GM11168 (cell line): ENCODE data around the gene SLMAP.
"Not testable (repeated sequence)": the region's sequence is repeated elsewhere in the genome, so short reads cannot be mapped to it uniquely, and the experiment has no call there.

ENCODE experiments used
- in situ Hi-C: fragments of 300-500 bp; cut with MboI; formaldehyde crosslinking; loops from one replicate; pipeline ENCODE4 v1.12.0; 2022; ENCODE audit warnings: low sequenced_read_pairs; ENCODE audit not compliant: unreplicated experiment

The SLMAP gene

DNA sequence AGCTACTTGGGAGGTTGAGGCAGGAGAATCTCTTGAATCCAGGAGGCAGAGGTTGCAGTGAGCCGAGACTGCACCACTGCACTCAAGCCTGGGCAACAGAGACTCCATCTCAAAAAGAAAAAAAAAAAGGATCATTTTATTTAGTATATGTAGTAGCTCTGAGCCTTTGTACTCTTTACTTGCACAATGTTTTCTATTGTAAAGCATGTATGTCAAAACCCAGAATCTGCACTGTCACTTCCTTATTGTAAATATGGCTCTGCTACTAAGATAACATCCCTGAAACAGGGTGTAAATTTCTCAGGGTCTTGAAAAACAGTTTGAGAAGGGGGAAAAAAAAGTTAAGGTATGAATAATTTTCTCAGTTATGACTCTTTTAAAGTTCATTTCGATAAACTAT lies 35.1 kb downstream of the SLMAP start:
- in situ Hi-C loops: no loop called here

DNA sequence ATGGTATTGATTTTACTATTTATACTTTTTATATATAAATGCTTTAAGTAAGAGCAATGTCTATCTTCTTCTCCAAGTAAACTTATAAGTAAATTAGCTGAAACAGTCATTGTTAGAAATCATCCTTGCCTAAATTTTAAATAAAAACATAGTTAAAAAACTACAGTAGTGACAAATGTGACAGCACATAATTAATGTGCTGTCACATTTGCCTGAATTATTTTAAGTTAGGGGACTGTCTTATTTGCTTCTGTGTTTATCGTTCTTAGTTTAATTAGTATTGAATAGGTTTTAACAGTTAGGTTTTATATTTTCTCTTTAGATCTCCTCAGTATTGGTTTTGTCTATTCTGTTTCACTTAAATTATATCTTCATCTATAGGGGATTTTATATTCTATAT lies 36.1 kb downstream of the SLMAP start:
- in situ Hi-C loops: no loop called here

DNA sequence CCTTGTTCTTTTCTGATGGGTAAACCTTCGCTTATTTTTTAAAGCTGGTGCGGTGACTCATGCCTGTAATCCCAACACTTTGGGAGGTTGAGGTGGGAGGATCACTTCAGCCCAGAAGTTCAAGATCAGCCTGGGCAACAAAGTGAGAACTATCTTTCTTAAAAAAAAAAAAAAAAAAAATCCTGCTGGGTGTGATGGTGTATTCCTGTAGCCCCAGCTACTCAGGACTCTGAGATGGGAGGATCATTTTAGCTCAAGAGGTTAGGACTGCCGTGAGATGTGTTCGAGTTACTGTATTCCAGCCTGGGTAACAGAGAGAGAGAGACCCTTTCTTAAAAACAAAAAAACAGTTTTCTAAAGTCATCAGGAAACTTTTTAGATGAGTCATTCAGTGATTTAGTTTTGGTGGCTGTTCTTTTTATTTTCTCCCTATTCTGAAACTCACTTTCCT lies 37.7 kb downstream of the SLMAP start:
- in situ Hi-C loops: no loop called here

DNA sequence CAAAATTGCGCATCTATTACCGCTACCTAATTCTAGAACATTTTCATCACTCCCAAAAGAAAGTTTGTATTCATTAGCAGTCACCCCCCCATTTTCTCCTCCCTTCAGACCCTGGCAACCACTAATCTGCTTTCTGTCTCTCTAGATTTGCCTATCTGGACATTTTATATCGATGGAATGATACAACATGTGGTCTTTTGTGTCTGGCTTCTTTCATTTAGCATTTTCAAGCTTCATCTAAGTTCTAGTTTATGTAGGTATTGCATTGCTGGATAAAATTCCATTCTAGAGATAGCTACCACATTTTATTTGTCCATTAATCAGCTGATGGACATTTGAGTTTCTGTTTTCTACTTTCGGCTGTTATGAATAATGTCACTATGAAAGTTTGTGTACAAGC lies 38.4 kb downstream of the SLMAP start:
- in situ Hi-C loops: no loop called here

DNA sequence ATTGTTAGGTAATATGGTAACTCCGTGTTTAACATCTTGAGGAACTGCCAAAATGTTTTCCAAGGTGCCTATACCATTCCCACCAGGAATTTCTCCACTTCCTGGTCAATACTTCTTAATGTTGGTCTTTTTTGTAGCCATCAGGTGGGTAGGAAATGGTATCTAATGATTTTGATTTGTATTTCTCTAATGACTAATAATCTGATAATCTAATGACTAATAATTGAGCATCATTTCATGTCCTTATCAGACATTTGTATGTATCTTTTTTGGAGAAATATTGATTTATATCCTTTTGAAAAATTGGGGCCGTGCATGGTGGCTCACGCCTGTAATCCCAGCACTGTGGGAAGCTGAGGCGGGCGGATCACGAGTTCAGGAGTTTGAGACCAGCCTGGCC lies 38.8 kb downstream of the SLMAP start:
- in situ Hi-C loops: no loop called here

DNA sequence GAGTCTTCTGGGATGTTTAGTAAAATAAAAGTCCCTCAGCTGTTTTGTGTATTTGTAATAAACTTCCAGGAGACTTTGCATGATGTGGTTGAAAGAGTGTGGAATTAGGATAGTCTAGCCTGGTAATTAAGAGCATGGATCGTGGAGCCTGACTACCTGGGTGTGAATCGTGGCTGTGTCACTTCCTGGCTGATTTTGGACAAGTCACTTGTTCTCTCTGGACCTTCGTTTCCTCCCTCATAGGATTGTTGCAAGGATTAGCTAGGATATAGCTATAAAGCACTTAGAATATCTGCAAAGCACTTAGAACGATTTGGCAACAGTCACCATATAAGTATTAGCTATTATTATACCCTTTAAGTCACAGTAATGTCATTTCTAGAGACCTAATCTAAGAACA lies 40.2 kb downstream of the SLMAP start:
- in situ Hi-C loops: no loop called here

DNA sequence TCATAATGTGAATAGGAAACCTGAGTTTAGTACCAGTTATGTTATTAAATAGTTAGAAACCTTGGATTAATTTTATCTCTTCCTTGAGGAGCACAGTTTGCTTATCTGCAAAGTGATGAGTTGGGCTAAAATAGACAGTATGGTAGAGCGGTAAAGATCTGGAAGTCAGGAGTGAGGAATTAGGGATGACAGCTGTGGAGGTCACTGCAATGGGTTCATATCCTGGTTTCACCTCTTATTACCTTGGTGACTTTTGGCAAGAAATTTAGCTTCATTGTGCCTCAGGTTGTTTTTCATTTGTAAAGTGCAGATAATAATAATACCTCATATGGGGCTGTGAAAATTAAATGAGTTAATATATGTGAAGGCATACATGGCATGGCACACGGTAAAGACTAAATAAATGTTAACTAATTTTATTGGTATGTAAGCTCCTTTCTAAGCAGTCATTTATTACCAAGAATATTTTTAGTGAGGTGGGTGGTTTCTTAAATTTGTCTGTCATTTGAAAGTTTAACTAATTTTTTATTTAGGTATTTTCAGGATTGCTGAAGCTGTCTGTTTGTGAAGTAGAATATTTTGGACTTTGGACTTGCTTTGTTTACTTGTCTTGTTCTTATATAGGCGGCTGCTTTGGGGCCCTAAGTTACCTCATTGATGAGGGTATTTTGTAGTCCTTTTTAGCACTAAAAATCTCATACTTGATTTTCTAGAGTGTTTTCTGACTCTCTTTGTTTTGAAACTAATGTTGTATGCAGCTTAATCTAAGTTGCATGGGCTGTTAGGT lies 41.8 kb downstream of the SLMAP start:
- in situ Hi-C loops: no loop called here

DNA sequence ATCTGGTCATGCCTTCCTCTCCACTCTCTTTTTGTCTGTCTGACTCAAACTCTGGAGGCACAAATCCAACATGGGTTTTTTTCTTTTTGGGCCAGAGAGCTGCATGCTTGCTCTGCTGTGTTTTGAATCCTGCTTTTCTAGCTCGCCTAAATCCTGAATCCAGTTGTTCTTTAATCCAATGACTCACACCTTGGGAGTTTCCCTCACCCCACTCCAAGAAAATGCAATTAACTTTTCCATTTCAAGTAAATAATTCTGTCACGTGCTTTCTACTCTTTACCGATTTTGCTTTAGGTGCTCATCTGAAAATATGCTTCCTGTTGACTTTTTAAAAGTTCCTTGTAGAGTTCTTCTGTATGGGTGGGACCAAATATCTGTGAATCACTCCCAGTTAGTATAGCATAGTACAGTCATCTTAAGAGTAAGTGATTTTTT lies 47.6 kb downstream of the SLMAP start:
- in situ Hi-C loops: no loop called here

DNA sequence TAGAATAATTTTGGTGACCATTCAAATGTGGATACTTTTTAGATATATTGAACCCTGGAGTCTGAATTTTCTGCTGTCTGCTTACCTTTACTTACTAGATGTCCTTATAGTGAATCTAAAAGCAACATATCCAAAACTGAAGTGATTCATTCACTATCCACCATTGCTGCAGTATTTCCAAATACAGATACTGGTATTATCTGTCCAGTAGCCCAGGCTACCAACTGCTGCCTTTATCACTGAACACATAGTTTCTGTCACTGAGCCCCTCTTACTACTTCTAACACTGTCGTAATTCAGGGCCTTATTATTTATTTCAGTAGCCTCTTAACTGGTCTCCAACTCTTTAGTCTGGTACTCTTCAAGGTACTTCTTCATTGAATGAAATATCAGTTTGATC lies 49.2 kb downstream of the SLMAP start:
- in situ Hi-C loops: no loop called here

DNA sequence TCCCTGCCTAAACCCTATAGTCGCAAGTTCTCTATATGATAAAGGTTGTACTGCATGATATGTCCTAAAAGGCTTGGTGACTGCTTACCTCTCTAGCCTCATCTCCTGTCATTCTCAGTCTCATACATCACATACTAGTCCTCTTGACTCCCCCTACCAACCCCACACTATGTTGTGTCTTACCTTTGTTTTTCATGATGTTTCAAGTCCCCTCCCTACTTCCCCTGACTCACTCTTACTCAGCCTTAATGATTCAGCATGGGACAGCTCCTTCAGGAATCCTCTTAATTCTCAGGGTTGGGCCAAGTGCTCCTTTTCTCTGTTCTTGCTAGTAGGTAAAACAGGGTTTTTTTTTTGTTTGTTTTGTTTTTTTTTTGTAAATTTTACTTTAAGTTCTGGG lies 49.6 kb downstream of the SLMAP start:
- in situ Hi-C loops: no loop called here

DNA sequence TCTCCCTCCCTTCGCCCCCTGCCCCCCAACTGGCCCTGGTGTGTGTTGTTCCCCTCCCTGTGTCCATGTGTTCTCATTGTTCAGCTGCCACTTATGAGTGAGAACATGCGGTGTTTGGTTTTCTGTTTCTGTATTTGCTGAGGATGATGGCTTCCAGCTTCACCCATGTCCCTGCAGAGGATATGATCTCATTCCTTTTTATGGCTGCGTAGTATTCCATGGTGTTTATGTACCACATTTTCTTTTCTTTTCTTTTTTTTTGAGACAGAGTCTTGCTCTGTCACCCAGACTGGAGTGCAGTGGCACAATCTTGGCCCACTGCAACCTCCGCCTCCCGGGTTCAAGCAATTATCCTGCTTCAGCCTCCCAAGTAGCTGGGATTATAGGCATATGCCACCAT lies 50.1 kb downstream of the SLMAP start:
- in situ Hi-C loops: not testable (repeated sequence)

DNA sequence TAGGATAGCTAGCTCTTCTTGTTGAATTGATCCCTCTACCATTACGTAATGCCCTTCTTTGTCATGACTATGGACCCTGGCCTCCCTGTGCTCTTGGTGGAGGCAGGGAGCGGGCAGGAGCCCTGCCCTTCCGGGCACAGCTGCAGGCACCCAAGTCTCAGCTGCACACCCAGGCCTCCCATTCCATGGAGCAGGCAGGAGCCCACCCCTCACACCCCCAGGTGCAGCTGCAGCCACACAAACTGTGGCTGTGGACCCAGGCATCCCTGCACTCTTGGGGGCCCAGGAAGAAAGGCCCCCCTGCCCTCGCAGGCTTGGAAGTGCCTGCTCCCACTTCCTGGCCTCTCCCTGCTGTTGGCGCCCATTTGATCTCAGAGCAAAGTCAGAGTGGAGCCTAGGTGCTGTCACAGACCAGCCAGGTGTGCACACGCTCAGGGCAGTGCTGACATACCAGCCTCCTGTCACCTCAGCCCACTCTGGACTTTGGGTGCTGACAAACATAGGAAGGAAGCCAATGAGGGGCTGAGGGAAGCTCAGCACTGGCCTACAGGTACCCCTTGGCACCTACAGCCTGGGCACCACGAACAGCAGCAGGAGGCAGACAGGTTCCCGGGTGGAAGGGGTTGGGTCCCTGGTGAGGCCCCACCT lies 53.0 kb downstream of the SLMAP start:
- in situ Hi-C loops: no loop called here

DNA sequence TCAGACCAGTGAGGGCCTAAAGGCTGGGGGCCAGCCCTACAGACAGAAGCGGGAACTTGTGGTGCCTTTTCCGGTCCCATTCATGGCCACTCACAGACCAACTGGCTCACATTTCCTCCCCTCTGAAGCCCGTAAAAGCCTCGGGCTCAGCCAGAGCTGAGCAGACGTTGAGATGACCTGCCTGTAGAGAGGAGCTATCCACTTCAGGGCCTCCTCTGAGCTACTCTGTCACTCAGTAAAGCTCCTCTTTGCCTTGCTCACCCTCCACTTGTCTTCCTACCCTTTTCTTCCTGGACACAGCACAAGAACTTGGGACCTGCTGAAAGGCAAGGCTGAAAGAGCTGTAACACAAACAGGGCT lies 53.5 kb downstream of the SLMAP start:
- in situ Hi-C loops: no loop called here

DNA sequence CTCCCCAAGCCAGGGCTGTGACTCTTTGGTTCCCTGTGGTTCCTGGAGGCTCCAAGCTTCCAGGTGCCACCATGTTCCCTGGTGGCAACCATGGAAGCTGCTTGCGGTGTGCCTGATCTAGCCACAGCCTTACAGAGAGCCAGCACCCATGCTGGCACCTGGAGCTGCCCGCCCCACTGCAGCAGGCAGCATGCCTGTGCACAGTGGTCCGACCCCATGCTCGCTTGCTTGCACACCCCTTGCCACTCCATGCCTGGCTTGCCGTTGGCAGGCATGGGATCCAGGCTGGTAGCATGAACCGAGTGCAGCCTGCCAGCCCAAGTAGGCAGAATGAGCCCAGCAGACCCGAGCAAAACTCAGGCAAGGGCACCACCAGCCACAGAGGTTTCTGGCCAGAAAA lies 53.9 kb downstream of the SLMAP start:
- in situ Hi-C loops: no loop called here

DNA sequence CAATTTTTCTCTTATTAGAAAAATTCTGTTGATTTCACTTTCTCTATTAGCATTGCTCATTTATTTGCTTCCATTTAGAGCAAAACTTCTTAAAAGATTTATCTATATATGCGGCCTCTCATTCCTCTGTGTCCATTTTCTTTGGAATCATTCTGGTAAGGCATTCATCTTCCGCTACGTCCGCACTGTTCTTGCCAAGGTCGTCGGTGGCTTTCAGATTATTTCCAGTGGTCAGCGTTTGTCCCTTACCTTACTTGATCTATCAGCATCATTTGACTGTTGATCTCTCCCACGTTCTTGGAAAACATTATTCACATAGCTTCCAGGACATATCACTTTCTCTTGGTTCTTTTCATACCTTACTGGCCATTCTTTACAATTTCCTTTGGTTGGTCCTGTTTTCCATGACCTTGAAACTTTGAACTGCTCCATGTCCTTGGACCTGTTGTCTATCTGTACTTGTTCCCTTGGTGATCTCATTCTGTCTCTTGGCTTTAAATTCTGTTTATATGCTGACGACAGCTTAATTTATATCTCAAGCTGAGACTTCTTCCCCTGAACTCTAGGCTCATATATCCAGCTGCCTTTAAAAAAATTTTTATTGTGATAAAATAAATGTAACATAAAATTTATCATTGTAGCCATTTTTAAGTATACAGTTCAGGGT lies 54.5 kb downstream of the SLMAP start:
- in situ Hi-C loops: no loop called here

DNA sequence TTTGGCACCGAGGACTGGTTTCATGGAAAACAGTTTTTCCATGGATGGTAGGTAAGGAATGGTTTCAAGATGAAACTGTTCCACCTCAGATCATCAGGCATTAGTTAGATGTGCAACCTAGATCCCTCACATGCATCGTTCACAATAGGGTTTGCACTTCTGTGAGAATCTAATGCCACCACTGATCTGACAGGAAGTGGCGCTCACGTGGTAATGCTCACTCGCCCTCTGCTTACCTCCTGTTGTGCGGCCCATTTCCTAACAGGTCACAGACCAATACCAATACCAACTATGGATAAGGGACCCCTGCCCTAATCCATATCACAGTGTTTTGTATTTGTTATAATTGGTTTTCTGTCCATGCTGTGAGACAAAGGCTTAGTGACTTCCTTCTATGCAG lies 58.9 kb downstream of the SLMAP start:
- in situ Hi-C loops: no loop called here

DNA sequence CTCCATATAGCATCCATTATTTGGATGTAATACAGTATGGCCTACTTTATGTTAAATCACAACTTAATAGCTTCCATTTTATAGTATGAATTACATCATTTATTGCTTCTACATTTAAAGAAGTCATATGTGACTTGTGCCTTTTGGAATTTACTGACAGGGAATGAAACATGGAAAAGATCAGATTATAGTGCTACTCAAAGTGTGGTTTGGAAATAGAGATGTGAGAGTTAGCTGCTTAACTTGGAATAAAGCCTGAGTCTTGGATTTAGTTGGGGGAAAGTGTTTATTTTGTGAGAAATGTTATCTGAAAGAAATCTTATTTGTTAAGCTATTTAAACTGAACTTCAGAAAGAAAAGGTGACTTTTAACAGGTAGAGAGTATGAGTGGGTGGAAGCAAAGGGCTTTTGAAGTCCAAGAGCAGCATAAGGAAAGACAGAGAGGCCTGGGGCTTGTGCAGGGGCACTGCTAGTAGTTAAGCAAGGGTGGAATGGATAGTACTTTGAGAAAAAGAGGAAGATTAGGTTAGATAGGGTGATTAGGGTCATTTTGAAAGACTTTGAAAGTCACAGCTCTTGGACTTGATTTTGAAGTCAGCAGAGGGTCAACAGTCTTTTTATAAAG lies 60.5 kb downstream of the SLMAP start:
- in situ Hi-C loops: no loop called here

DNA sequence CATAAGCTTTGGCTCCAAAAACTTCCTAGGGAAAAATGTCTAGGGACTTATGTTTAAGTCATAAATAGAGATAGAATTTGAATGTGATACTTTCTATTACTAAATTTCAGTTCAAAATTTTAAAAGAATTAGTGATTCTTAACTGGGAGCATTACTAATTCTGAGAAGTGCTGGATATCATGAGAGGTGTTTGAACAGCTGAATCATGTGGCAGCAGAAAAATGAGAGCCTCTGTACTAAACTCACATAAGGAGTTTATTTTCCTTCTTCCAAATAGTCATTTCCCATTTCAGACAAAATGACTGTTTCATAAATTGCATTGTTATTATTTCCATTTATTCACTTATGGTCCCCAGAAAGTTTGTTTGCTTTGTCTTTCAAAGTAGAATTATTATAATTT lies 62.7 kb downstream of the SLMAP start:
- in situ Hi-C loops: no loop called here

DNA sequence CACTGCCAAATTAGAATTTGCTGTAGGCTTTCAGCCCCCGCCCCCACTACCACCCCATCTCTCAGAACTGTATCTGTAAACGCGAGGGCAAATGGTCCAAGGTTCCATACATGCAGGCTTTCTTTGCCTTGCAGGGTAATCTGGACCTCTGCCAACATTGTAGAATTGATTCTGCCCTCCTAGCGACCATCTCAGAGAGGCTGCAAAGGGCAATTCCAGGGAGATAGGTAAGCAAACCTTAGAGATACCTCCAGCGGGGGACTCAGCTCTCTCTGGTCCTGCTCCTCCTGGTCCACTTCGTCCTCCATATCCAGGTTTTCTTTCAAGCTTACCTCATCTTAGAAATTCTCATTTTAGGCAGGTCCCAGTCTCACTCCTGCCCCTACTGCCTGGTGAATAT lies 64.4 kb downstream of the SLMAP start:
- in situ Hi-C loops: no loop called here

DNA sequence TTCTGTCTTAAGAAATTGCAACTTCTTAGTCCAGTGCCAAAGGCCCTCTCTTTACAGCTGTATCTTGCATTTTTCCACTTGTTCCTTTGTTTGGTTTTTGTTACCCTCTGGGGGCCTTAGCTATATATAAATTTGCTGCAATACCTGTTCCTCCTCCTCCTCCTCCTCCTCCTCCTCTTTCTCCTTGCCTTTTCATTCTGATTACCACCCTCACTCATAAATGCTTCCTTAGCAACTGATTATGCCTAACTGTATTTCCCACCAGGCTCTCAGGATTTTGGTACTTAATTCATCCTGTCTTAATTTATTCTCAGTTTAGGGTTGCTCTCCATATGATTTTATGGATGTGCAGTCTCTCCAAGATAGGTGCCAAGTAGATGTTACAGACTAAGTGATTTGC lies 65.7 kb downstream of the SLMAP start:
- in situ Hi-C loops: no loop called here

DNA sequence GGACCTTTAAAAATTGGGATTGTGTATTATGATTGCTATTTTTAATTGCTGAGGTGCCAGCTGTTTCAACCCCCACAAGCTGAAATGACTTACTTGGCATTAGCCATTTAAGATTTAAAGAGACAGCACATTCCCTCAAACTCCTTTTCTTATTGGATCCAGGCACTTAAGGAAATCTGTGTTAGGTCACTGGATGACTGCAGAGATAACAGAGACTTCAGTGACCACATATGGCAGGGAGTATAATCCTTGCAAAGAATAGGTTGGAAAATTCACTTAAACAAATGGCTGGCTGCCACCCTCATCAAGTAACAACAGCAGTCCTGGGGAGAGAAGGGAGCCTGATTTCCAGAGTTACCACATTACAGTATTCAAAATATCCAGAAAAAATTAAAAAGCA lies 66.6 kb downstream of the SLMAP start:
- in situ Hi-C loops: no loop called here
